ENCODE data around the gene B3GALT6.
"Not testable (repeated sequence)": the region's sequence is repeated elsewhere in the genome, so short reads cannot be mapped to it uniquely, and the experiment has no call there.

Gene B3GALT6

GRCh38 chr1:1245178-1245816 lies 13.3 kb downstream of the B3GALT6 start:
- no peak for DNase-seq (ENCODE audit: low spot score)

GRCh38 chr1:1245817-1246576 lies 14.0 kb downstream of the B3GALT6 start:
- no peak for DNase-seq (ENCODE audit: low spot score)

GRCh38 chr1:1246577-1247340 lies 14.7 kb downstream of the B3GALT6 start, which contains the start of gene C1QTNF12:
Gene C1QTNF12 (minus strand): TSS chr1:1246722. CDS start chr1:1246690, 32 bp downstream.
- peak; percentile 57 for DNase-seq (ENCODE audit: low spot score)

- DNase-seq (ENCODE audit: low spot score): no peak
Observed at GRCh38 chr1:1247341-1247913, 15.4 kb downstream of the B3GALT6 start.

- DNase-seq (ENCODE audit: low spot score): not testable (repeated sequence)
Observed at GRCh38 chr1:1248009-1248913, 16.2 kb downstream of the B3GALT6 start.

- DNase-seq (ENCODE audit: low spot score): no peak
Observed at GRCh38 chr1:1250786-1251284, 18.8 kb downstream of the B3GALT6 start.

GRCh38 chr1:1253314-1253713 lies 21.3 kb downstream of the B3GALT6 start:
- DNase-seq (ENCODE audit: low spot score): no peak

- no peak for DNase-seq (ENCODE audit: low spot score)
Observed at GRCh38 chr1:1253972-1254666, 22.1 kb downstream of the B3GALT6 start.

- DNase-seq (ENCODE audit: low spot score): no peak
Observed at GRCh38 chr1:1254667-1254998, 22.6 kb downstream of the B3GALT6 start.

- DNase-seq (ENCODE audit: low spot score): no peak
Observed at GRCh38 chr1:1255078-1255477, 23.0 kb downstream of the B3GALT6 start.

- DNase-seq (ENCODE audit: low spot score): no peak
Observed at GRCh38 chr1:1255611-1256010, 23.6 kb downstream of the B3GALT6 start.

GRCh38 chr1:1256956-1257871 lies 25.2 kb downstream of the B3GALT6 start:
- no peak for DNase-seq (ENCODE audit: low spot score)

GRCh38 chr1:1259119-1259488 lies 27.1 kb downstream of the B3GALT6 start:
- DNase-seq (ENCODE audit: low spot score): no peak

- no peak for DNase-seq (ENCODE audit: low spot score)
Observed at GRCh38 chr1:1259540-1259939, 27.5 kb downstream of the B3GALT6 start.

GRCh38 chr1:1259951-1260600 lies 28.0 kb downstream of the B3GALT6 start:
- DNase-seq (ENCODE audit: low spot score): no peak

- DNase-seq (ENCODE audit: low spot score): no peak
Observed at GRCh38 chr1:1260843-1261560, 29.0 kb downstream of the B3GALT6 start.

- no peak for DNase-seq (ENCODE audit: low spot score)
Observed at GRCh38 chr1:1262071-1262470, 30.0 kb downstream of the B3GALT6 start.

- no peak for DNase-seq (ENCODE audit: low spot score)
Observed at GRCh38 chr1:1262758-1263157, 30.7 kb downstream of the B3GALT6 start.
